ENCODE data around the gene CORO1A.
"Not testable (repeated sequence)": the region's sequence is repeated elsewhere in the genome, so short reads cannot be mapped to it uniquely, and the experiment has no call there.

Gene CORO1A

GRCh38 chr16:30199608-30200343 lies 16.4 kb downstream of the CORO1A start:
- H3K4me3 ChIP-seq (IDR thresholded peaks at IDR 0.05; ENCODE audit: insufficient read depth, low read depth, low read length); H3K27me3 ChIP-seq (ENCODE audit: insufficient read depth, low read depth); H3K9ac ChIP-seq; H2AFZ ChIP-seq (ENCODE audit: low read depth); H3K4me2 ChIP-seq; H3K27ac ChIP-seq; H3K36me3 ChIP-seq (ENCODE audit: insufficient read depth); H3K79me2 ChIP-seq (ENCODE audit: insufficient read depth, low read depth); H4K20me1 ChIP-seq (ENCODE audit: insufficient read depth); H3K4me1 ChIP-seq (ENCODE audit: low read depth, poor library complexity, severe bottlenecking): not testable (repeated sequence)

- not testable (repeated sequence) for H3K27ac ChIP-seq; H2AFZ ChIP-seq (ENCODE audit: low read depth); H3K9ac ChIP-seq; H3K4me2 ChIP-seq; H3K27me3 ChIP-seq (ENCODE audit: insufficient read depth, low read depth); H3K4me1 ChIP-seq (ENCODE audit: low read depth, poor library complexity, severe bottlenecking); H3K79me2 ChIP-seq (ENCODE audit: insufficient read depth, low read depth); H4K20me1 ChIP-seq (ENCODE audit: insufficient read depth); H3K4me3 ChIP-seq (IDR thresholded peaks at IDR 0.05; ENCODE audit: insufficient read depth, low read depth, low read length); H3K36me3 ChIP-seq (ENCODE audit: insufficient read depth)
Observed at GRCh38 chr16:30205541-30206236, 22.3 kb downstream of the CORO1A start.

GRCh38 chr16:30206252-30206651 lies 22.9 kb downstream of the CORO1A start:
- not testable (repeated sequence) for H4K20me1 ChIP-seq (ENCODE audit: insufficient read depth); H3K79me2 ChIP-seq (ENCODE audit: insufficient read depth, low read depth); H3K27ac ChIP-seq; H3K4me1 ChIP-seq (ENCODE audit: low read depth, poor library complexity, severe bottlenecking); H3K9ac ChIP-seq; H3K4me3 ChIP-seq (IDR thresholded peaks at IDR 0.05; ENCODE audit: insufficient read depth, low read depth, low read length); H3K27me3 ChIP-seq (ENCODE audit: insufficient read depth, low read depth); H3K4me2 ChIP-seq; H2AFZ ChIP-seq (ENCODE audit: low read depth); H3K36me3 ChIP-seq (ENCODE audit: insufficient read depth)

GRCh38 chr16:30207063-30207704 lies 23.8 kb downstream of the CORO1A start:
- H3K79me2 ChIP-seq (ENCODE audit: insufficient read depth, low read depth); H3K4me2 ChIP-seq; H3K27me3 ChIP-seq (ENCODE audit: insufficient read depth, low read depth); H4K20me1 ChIP-seq (ENCODE audit: insufficient read depth); H3K4me3 ChIP-seq (IDR thresholded peaks at IDR 0.05; ENCODE audit: insufficient read depth, low read depth, low read length); H3K27ac ChIP-seq; H3K36me3 ChIP-seq (ENCODE audit: insufficient read depth); H3K4me1 ChIP-seq (ENCODE audit: low read depth, poor library complexity, severe bottlenecking); H3K9ac ChIP-seq; H2AFZ ChIP-seq (ENCODE audit: low read depth): not testable (repeated sequence)

GRCh38 chr16:30209032-30209431 lies 25.6 kb downstream of the CORO1A start:
- H2AFZ ChIP-seq (ENCODE audit: low read depth); H3K4me3 ChIP-seq (IDR thresholded peaks at IDR 0.05; ENCODE audit: insufficient read depth, low read depth, low read length); H3K4me2 ChIP-seq; H3K79me2 ChIP-seq (ENCODE audit: insufficient read depth, low read depth); H3K27ac ChIP-seq; H3K4me1 ChIP-seq (ENCODE audit: low read depth, poor library complexity, severe bottlenecking); H3K27me3 ChIP-seq (ENCODE audit: insufficient read depth, low read depth); H3K9ac ChIP-seq; H3K36me3 ChIP-seq (ENCODE audit: insufficient read depth); H4K20me1 ChIP-seq (ENCODE audit: insufficient read depth): not testable (repeated sequence)

GRCh38 chr16:30211414-30211813 lies 28.0 kb downstream of the CORO1A start:
- H3K9ac ChIP-seq; H3K36me3 ChIP-seq (ENCODE audit: insufficient read depth); H3K27me3 ChIP-seq (ENCODE audit: insufficient read depth, low read depth); H3K27ac ChIP-seq; H3K4me1 ChIP-seq (ENCODE audit: low read depth, poor library complexity, severe bottlenecking); H3K4me3 ChIP-seq (IDR thresholded peaks at IDR 0.05; ENCODE audit: insufficient read depth, low read depth, low read length); H4K20me1 ChIP-seq (ENCODE audit: insufficient read depth); H3K4me2 ChIP-seq; H2AFZ ChIP-seq (ENCODE audit: low read depth); H3K79me2 ChIP-seq (ENCODE audit: insufficient read depth, low read depth): not testable (repeated sequence)

- H3K4me2 ChIP-seq; H3K36me3 ChIP-seq (ENCODE audit: insufficient read depth); H3K79me2 ChIP-seq (ENCODE audit: insufficient read depth, low read depth); H3K4me3 ChIP-seq (IDR thresholded peaks at IDR 0.05; ENCODE audit: insufficient read depth, low read depth, low read length); H3K27me3 ChIP-seq (ENCODE audit: insufficient read depth, low read depth); H3K27ac ChIP-seq; H3K4me1 ChIP-seq (ENCODE audit: low read depth, poor library complexity, severe bottlenecking); H2AFZ ChIP-seq (ENCODE audit: low read depth); H4K20me1 ChIP-seq (ENCODE audit: insufficient read depth); H3K9ac ChIP-seq: not testable (repeated sequence)
Observed at GRCh38 chr16:30217082-30217481, 33.7 kb downstream of the CORO1A start.
